DOHH2 (cell line): ENCODE results near the gene NUDT16.

Source experiments
- H3F3A ChIP-seq: fragments of 200-600 bp; sonication (generic), shearing (Covaris generic); 2 replicates; pipeline ENCODE4 v1.6.0; 2016; ENCODE audit warnings: antibody characterized with exemption, mild to moderate bottlenecking; ENCODE audit not compliant: control insufficient read depth, insufficient read depth
- H3K27ac ChIP-seq: fragments of 200-600 bp; sonication (generic); 2 replicates; pipeline ENCODE4 v1.5.1; 2014; ENCODE audit warnings: low read depth, mild to moderate bottlenecking, low read length, moderate library complexity
- H3K27me3 ChIP-seq: fragments of 200-600 bp; sonication (generic); 2 replicates; pipeline ENCODE4 v1.6.1; 2014; ENCODE audit warnings: mild to moderate bottlenecking, low read length, mixed read lengths; ENCODE audit not compliant: control insufficient read depth
- H3K36me3 ChIP-seq: fragments of 200-600 bp; sonication (generic); 2 replicates; pipeline ENCODE4 v1.6.1; 2014; ENCODE audit warnings: mild to moderate bottlenecking, low read length, moderate library complexity, mixed read lengths; ENCODE audit not compliant: control insufficient read depth
- H3K4me1 ChIP-seq: fragments of 200-600 bp; sonication (generic); 2 replicates; pipeline ENCODE4 v1.6.1; 2014; ENCODE audit warnings: mild to moderate bottlenecking, low read length, mixed read lengths; ENCODE audit not compliant: control insufficient read depth
- H3K4me2 ChIP-seq: fragments of 200-600 bp; sonication (generic); 2 replicates; pipeline ENCODE4 v1.6.0; 2014; ENCODE audit warnings: mild to moderate bottlenecking, low read length, moderate library complexity
- H3K4me3 ChIP-seq: fragments of 200-600 bp; sonication (generic); 2 replicates; pipeline ENCODE4 v1.5.1; 2014; ENCODE audit warnings: mild to moderate bottlenecking, low read length, mixed read lengths
- H3K79me2 ChIP-seq: fragments of 200-600 bp; sonication (generic); 2 replicates; pipeline ENCODE4 v1.6.1; 2014; ENCODE audit warnings: mild to moderate bottlenecking, low read length, mixed read lengths; ENCODE audit not compliant: control insufficient read depth
- H3K9me2 ChIP-seq: fragments of 200-600 bp; sonication (generic); replicated peaks from 2 replicates; pipeline ENCODE4 v1.6.1; 2014; ENCODE audit warnings: mild to moderate bottlenecking, low read length, mixed read lengths; ENCODE audit not compliant: control insufficient read depth
- H3K9me3 ChIP-seq: fragments of 200-600 bp; sonication (generic); 2 replicates; pipeline ENCODE4 v1.6.1; 2014; ENCODE audit warnings: antibody characterized with exemption, low read length, mixed read lengths; ENCODE audit not compliant: control insufficient read depth, insufficient read depth
- H4K20me1 ChIP-seq: fragments of 200-600 bp; sonication (generic); 2 replicates; pipeline ENCODE4 v1.6.0; 2014; ENCODE audit warnings: low read depth, mild to moderate bottlenecking, antibody characterized with exemption, low read length, moderate library complexity; ENCODE audit not compliant: control insufficient read depth, insufficient read depth
- CTCF ChIP-seq: fragments of 200-600 bp; sonication (generic); IDR thresholded peaks from one replicate; pipeline ENCODE4 v1.5.1; 2014; ENCODE audit warnings: antibody characterized with exemption, mild to moderate bottlenecking, low read depth, low read length; ENCODE audit not compliant: poor library complexity, severe bottlenecking
- EZH2phosphoT487 ChIP-seq: fragments of 200-600 bp; sonication (generic); IDR thresholded peaks from 2 replicates; pipeline ENCODE4 v1.6.1; 2017; ENCODE audit warnings: borderline replicate concordance, mild to moderate bottlenecking, antibody characterized with exemption, low read length, moderate library complexity, mixed read lengths

Gene NUDT16

GRCh38 chr3:131394400-131394799, 12.8 kb downstream of the NUDT16 start:
- Histone ChIP-seq H3K4me3 (no peak overlapping the region), H3K4me1 (no peaks in the 10 kb centered on the region), H3K9me3 (no peaks in the 10 kb centered on the region), H3K27ac (no peak overlapping the region), H3K27me3 (no peaks in the 10 kb centered on the region), H3K79me2 (no peaks in the 10 kb centered on the region), H3K4me2 (no peak overlapping the region), H3F3A (no peaks in the 10 kb centered on the region), H4K20me1 (no peaks in the 10 kb centered on the region), H3K9me2 (no peaks in the 10 kb centered on the region), H3K36me3 (no peaks in the 10 kb centered on the region)
- TF ChIP-seq EZH2phosphoT487 (no peak), CTCF (no peak)

- Histone ChIP-seq H4K20me1 (no peaks in the 10 kb centered on the region), H3K4me3 (no peak overlapping the region), H3K9me2 (no peaks in the 10 kb centered on the region), H3K4me2 (no peak overlapping the region), H3K79me2 (no peaks in the 10 kb centered on the region), H3K36me3 (no peaks in the 10 kb centered on the region), H3K4me1 (no peaks in the 10 kb centered on the region), H3K27ac (no peak overlapping the region), H3K9me3 (no peaks in the 10 kb centered on the region), H3K27me3 (no peaks in the 10 kb centered on the region), H3F3A (no peaks in the 10 kb centered on the region)
- TF ChIP-seq CTCF = no peak
- no peak for TF ChIP-seq EZH2phosphoT487
Measured at GRCh38 chr3:131396170-131396569, 14.6 kb downstream of the NUDT16 start.

GRCh38 chr3:131397889-131398288, 16.3 kb downstream of the NUDT16 start:
- no peaks in the 10 kb centered on the region for H3K4me1 ChIP-seq

More at GRCh38 chr3:131397889-131398288, 16.3 kb downstream of the NUDT16 start:
- H3K79me2 ChIP-seq = no peaks in the 10 kb centered on the region
- no peaks in the 10 kb centered on the region for H3K9me3 ChIP-seq
- TF ChIP-seq CTCF (no peak), EZH2phosphoT487 (no peak)
- H4K20me1 ChIP-seq = no peaks in the 10 kb centered on the region
- H3K27ac ChIP-seq = no peak overlapping the region
- no peaks in the 10 kb centered on the region for H3K9me2 ChIP-seq
- no peaks in the 10 kb centered on the region for H3K36me3 ChIP-seq
- H3K4me3 ChIP-seq = no peak overlapping the region
- no peak overlapping the region for H3K4me2 ChIP-seq
- no peaks in the 10 kb centered on the region for H3F3A ChIP-seq
- no peaks in the 10 kb centered on the region for H3K27me3 ChIP-seq
